GM10248 (cell line): Measurements from ENCODE around the gene CEP83.

ENCODE experiments used
- CTCF ChIA-PET: fragments of 300-600 bp; sonication (Branson Sonifier 250); formaldehyde crosslinking; extraction: SDS; loops from one replicate; lab custom pipeline; 2021; ENCODE audit warnings: antibody characterized with exemption; lab: Yijun Ruan, JAX
- POLR2A ChIA-PET: fragments of 350-650 bp; sonication (Branson Sonifier 250); formaldehyde crosslinking; extraction: SDS; loops from one replicate; lab custom pipeline; 2020; ENCODE audit warnings: antibody characterized with exemption; lab: Yijun Ruan, JAX
- DNase-seq: peaks from one replicate; pipeline ENCODE4 v3.0.0; 2012; ENCODE audit errors: extremely low spot score
- TF ChIP-seq, protein P1 (sequence below): IDR thresholded peaks from 2 replicates; pipeline ENCODE4 v1.5.1; 2012; ENCODE audit warnings: mild to moderate bottlenecking, low read depth; ENCODE audit errors: extremely low read depth, missing control alignments, control extremely low read depth

CEP83 gene

DNA sequence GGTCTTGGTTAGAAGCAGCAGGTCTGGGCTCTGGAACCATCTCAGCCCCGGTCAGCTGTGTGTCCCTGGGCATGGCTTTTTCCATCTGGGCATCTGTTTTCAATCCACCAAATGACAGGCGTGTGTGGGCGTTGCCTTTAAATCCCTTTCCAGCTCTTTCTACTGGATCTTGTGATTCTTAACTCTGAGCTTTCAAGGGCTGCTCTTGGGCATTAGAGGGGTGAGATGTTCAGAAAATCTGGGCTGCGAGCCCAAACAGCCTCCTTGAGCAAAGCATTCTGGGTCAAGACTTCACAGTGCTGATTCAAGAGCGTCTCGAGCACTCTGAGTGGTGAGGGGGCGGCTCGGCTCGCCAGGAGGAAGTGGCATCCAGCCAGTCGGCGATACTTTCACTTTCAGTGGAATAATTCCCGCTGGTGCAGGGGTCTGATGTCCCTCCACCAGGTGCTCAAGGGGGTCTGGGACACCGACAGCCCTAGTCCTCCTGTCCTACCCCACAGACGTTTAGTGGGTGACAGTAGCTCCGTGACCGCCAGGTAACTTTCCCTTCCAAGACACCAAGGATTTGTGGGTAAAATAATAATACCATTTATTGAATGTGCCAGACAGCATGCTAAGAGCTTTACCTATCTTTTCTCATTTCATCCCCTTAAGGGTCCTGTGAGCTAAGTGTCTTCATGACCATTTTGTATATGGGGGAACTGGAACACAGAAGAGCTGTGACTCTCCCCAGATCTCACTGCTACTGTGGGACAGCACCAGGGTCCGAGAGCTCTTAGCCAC, 197.2 kb downstream of the CEP83 start:
- DNase-seq = peak; percentile 76

DNA sequence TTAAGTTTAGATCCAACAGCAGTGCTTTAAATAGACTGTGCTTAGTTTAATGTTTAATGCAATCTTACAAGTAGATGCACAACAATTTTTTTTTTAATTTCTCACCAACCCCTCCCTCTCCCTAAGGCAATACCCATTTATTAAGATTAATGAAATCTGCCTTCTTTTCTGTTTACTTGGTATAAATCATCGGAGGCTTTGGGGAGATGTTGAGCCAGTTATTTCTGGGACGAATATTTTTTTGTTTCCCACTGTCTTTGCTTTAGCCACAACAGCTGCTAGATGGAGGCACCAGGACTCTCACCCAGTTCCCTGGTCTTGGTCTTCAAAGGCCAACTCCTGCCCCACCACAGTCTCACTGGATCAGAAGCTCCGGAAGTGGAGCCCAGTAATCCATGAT, 197.9 kb downstream of the CEP83 start:
- POLR2A ChIA-PET = interaction anchor here (0.7 kb wide), 1 partner anchor 54 kb away, joined by 3 read pairs; no protein-coding TSS in a partner anchor
- no peak for DNase-seq
- TF ChIP-seq, protein P1, sequence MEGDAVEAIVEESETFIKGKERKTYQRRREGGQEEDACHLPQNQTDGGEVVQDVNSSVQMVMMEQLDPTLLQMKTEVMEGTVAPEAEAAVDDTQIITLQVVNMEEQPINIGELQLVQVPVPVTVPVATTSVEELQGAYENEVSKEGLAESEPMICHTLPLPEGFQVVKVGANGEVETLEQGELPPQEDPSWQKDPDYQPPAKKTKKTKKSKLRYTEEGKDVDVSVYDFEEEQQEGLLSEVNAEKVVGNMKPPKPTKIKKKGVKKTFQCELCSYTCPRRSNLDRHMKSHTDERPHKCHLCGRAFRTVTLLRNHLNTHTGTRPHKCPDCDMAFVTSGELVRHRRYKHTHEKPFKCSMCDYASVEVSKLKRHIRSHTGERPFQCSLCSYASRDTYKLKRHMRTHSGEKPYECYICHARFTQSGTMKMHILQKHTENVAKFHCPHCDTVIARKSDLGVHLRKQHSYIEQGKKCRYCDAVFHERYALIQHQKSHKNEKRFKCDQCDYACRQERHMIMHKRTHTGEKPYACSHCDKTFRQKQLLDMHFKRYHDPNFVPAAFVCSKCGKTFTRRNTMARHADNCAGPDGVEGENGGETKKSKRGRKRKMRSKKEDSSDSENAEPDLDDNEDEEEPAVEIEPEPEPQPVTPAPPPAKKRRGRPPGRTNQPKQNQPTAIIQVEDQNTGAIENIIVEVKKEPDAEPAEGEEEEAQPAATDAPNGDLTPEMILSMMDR = no peak
- CTCF ChIA-PET = interaction anchor here (1.1 to 1.8 kb wide), 5 partner anchors 12 to 614 kb away, joined by 3 to 6 read pairs (median 4); partner anchors contain the start of gene PLXNC1

More for the DNA sequence above, 197.2 kb downstream of the CEP83 start:
- TF ChIP-seq, protein P1 = no peak
- ChIA-PET CTCF (interaction anchor here (1.0 to 2.0 kb wide), 11 partner anchors 11 to 695 kb away, joined by 3 to 10 read pairs (median 3); partner anchors contain the start of gene PLXNC1), POLR2A (no interaction called here)

DNA sequence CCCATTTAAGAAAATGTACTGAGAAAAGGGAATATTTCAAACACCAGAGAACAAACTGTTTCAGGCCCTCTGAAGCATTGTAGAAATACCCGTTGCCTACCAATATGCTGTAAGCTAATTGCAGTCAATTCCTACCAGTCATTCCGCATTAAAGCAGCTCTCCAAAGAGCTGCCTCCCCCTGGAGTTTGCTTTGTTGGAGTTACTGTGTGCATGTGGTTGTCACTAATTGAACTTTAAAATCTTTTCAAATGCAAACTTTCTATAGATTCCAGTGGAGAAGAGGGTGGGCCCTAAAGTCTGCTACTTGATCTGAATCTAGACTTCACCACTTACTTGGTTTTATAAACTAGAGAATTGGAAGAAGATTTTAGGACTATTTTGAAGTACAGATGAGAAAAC, 198.5 kb downstream of the CEP83 start:
- TF ChIP-seq, protein P1 = no peak
- ChIA-PET CTCF (interaction anchor here (1.3 kb wide), 1 partner anchor 109 kb away, joined by 3 read pairs; no protein-coding TSS in a partner anchor), POLR2A (interaction anchor here (0.7 kb wide), 1 partner anchor 53 kb away, joined by 3 read pairs; no protein-coding TSS in a partner anchor)
- DNase-seq = no peak

DNA sequence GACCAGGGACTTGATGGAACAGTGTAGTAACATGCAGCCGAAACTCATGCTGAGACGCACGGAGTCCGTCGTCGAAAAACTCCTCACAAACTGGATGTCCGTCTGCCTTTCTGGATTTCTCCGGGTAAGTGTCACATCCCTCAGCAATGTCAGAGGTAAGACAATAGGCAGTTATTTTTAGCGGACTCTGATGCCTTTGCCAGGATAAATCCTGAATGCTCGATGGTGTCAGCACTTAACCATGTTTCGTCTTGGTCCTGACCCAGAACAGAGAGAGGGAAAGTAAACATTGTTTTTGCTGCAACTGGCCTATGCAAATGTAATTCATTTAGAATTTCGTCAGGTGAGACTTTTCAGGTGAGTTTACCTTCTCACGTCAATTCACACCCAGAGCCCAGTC, 198.9 kb downstream of the CEP83 start:
- TF ChIP-seq, protein P1 = no peak
- no peak for DNase-seq
- POLR2A ChIA-PET = no interaction called here
- CTCF ChIA-PET = interaction anchor here (1.0 to 1.4 kb wide), 2 partner anchors 10 to 159 kb away, joined by 3 read pairs; no protein-coding TSS in a partner anchor

DNA sequence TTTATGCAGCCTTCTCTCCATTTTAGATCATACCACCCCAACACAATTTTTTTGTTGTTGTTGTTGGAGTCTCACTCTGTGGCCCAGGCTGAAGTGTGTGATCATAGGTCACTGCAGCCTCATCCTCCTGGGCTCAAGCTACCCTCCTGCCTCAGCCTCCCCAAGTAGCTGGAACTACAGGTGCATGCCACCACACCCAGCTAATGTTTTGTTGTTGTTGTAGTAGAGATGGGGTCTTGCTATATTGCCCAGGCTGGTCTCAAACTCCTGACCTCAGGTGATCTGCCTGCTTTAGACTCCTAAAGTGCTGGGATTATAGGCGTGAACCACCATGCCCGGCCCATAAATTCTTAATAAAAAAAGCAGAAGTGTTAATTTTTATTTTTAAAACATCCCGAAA, 199.7 kb downstream of the CEP83 start:
- DNase-seq = no peak
- CTCF ChIA-PET = interaction anchor here (1.0 to 1.5 kb wide), 3 partner anchors 10 to 158 kb away, joined by 3 read pairs; no protein-coding TSS in a partner anchor
- POLR2A ChIA-PET = no interaction called here
- TF ChIP-seq, protein P1 = no peak

DNA sequence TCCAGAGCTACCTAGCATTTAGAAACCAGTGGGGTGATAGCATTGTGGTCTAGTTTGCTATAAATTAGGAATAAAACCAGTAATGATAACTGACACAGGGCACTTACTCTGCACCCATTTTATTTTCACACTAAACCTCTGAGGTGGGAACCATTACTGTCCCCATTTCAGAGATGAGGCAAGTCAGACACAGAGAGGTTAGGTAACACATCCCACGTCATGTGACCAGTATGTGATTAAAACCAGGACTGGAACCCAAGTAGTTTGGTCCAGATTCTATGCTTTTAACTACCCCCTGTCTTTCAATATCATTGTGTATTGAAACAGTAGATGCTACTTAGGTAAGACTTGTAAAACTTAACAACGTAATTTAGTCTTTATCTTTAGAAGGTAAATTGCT, 201.1 kb downstream of the CEP83 start:
- no peak for DNase-seq
- ChIA-PET POLR2A (no interaction called here), CTCF (no interaction called here)
- TF ChIP-seq, protein P1 = no peak
